K562 (cell line): ENCODE data around the gene SLC34A3. TPM values are rescaled to one million over a fixed set of nuclear protein-coding genes. Genes with fewer than 3 reads are reported as not detected.
A peak's percentile ranks its signal among the peaks of the same experiment; 100 is the strongest.

ENCODE experiments used
- CHD2 ChIP-seq: IDR thresholded peaks from 2 replicates; pipeline ENCODE4 v1.6.1; 2011; ENCODE audit warnings: low read depth, low read length
- COPS2 ChIP-seq: fragments of 450-650 bp; conservative IDR thresholded peaks from 2 replicates; pipeline ENCODE4 v1.6.1; 2016; ENCODE audit warnings: mild to moderate bottlenecking, moderate library complexity
- CSDE1 ChIP-seq, 2 experiments: fragments of 450-650 bp; IDR thresholded peaks; 2 replicates each; pipeline ENCODE4 v1.6.1; 2016; ENCODE audit warnings: mild to moderate bottlenecking in 1 of 2
- EGR1 ChIP-seq: fragments of 450-650 bp; conservative IDR thresholded peaks from 2 replicates; pipeline ENCODE4 v1.6.1; 2017; ENCODE audit warnings: mild to moderate bottlenecking
- EHMT2 ChIP-seq: fragments of 450-650 bp; IDR thresholded peaks from 2 replicates; pipeline ENCODE4 v1.6.1; 2018; ENCODE audit warnings: antibody characterized with exemption
- EP400 ChIP-seq: fragments of 450-650 bp; IDR thresholded peaks from 2 replicates; pipeline ENCODE4 v1.6.1; 2017; ENCODE audit warnings: antibody characterized with exemption, mild to moderate bottlenecking, moderate library complexity
- MAFG ChIP-seq: fragments of 450-650 bp; conservative IDR thresholded peaks from 2 replicates; pipeline ENCODE4 v1.6.1; 2016; ENCODE audit warnings: missing genetic modification characterization, missing compliant biosample characterization
- MTA3 ChIP-seq: fragments of 450-650 bp; formaldehyde crosslinking; IDR thresholded peaks from 2 replicates; pipeline ENCODE4 v1.6.1; 2017; ENCODE audit warnings: mild to moderate bottlenecking, borderline replicate concordance
- RBM17 ChIP-seq: fragments of 200-400 bp; formaldehyde crosslinking; IDR thresholded peaks from 2 replicates; pipeline ENCODE4 v1.6.1; 2017; ENCODE audit warnings: low read depth, mild to moderate bottlenecking, low read length, borderline replicate concordance
- SP1 ChIP-seq: sonication (generic); formaldehyde crosslinking; IDR thresholded peaks from 2 replicates; pipeline ENCODE4 v1.8.1; 2022; ENCODE audit warnings: mild to moderate bottlenecking, missing genetic modification reagents
- polyA plus RNA-seq, 8 experiments: library from polyadenylated mRNA; depleted of rRNA in 4 of 8; stranded (reverse) in 5 of 8; unstranded in 3 of 8; fragments of >200 nt; fragmentation: Nextera tagmentation in 2 of 8; fragmentation: Illumina TruSeq in 1 of 8; extraction: Ambion mirVana in 2 of 8; extraction: Trizol in 1 of 8; gene quantifications; 2 replicates each; pipeline versions ENCODE4 v1.2.1 to v1.2.3, GENCODE V29; 2011 to 2014; ENCODE audit warnings: inconsistent platforms in 1 of 8, missing spikeins in 1 of 8
- total RNA-seq, 7 experiments: library from RNA; depleted of rRNA in 6 of 7; stranded (reverse); fragments of >200 nt in 6 of 7; fragmentation: Illumina TruSeq in 2 of 7; extraction: Trizol in 2 of 7; gene quantifications; 2 replicates each; pipeline versions ENCODE4 v1.2.1 to v1.2.3, GENCODE V29; 2011 to 2021; ENCODE audit warnings: low replicate concordance in 1 of 7
- TF ChIP-seq, protein P1 (sequence below): fragments of 250-450 bp; sonication (Bioruptor Pico); IDR thresholded peaks from 2 replicates; pipeline ENCODE4 v1.5.0; 2021
- TF ChIP-seq, protein P2 (sequence below): fragments of 450-650 bp; IDR thresholded peaks from 2 replicates; pipeline ENCODE4 v1.6.1; 2017; ENCODE audit warnings: antibody characterized with exemption
- TF ChIP-seq, protein P3 (sequence below): sonication (generic); formaldehyde crosslinking; IDR thresholded peaks from 2 replicates; pipeline ENCODE4 v1.8.0; 2022; ENCODE audit warnings: missing genetic modification reagents, mild to moderate bottlenecking, moderate library complexity, borderline replicate concordance

The SLC34A3 gene
- total and polyA plus RNA-seq, 9 of the 15 experiments (the other 6 are each of a cell fraction or from before 2014, with no cell fraction given) = not detected

DNA sequence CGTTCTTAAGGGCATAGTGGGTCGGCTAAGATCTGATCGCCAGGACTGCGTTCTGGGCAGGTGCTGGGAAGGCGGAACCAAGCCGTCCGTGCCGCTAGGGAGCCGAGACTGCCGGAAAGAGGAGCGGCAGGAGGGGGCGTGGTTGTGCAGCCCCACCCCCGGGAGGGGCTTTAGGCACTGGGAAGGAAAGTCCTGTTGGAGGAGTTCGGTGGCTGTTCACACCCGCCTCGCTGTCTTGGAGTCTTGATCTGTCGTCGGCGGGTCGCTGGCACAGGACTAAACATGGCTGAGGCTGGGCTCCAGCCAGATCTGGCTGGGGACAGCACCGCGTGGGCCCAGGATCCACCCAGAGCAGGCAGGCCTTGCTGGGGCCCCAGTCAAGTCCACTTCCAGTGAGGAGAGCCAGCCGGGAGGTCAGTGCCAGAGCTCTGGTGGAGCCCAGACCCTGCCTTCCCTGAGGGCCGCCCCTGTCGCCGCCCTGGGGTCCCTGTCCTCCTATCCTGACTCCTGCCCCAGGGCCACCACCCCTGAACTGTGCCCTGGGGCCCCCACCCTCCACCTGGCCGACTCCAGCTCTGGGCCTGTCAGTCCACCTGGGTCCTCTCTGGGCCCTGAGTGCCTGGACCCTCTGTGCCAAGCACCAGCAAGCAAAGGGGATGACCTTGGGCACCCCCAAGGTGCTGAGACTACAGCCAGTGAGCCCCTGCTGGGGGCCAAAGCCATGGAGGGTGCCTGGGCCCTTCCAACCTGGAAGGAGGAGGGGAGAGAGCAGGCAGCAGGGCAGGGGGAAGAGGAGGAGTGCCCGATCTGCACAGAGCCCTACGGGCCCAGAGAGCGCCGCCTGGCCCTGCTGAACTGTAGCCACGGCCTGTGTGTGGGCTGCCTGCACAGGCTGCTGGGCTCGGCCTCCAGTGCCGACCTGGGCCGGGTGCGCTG, 13.2 kb upstream of the SLC34A3 start (continued):
- TF ChIP-seq EHMT2 (no peak), EP400 (peak; percentile 19; the same call in 1 of the 2 replicates), COPS2 (no peak), CHD2 (no peak), SP1 (CRISPR knock-in tag) (peak; percentile 69), MTA3 (peak; percentile 55; the same call in 1 of the 2 replicates), MAFG (tag) (no peak), RBM17 (no peak), CSDE1 (IDR thresholded peaks at IDR 0.05) (no peak), EGR1 (0 out of 2 replicates have a peak, but pooled peaks have one; percentile 25)
- TF ChIP-seq, protein P1, sequence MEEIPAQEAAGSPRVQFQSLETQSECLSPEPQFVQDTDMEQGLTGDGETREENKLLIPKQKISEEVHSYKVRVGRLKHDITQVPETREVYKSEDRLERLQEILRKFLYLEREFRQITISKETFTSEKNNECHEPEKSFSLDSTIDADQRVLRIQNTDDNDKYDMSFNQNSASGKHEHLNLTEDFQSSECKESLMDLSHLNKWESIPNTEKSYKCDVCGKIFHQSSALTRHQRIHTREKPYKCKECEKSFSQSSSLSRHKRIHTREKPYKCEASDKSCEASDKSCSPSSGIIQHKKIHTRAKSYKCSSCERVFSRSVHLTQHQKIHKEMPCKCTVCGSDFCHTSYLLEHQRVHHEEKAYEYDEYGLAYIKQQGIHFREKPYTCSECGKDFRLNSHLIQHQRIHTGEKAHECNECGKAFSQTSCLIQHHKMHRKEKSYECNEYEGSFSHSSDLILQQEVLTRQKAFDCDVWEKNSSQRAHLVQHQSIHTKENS (CRISPR knock-in tag) = no peak
- TF ChIP-seq, protein P2, sequence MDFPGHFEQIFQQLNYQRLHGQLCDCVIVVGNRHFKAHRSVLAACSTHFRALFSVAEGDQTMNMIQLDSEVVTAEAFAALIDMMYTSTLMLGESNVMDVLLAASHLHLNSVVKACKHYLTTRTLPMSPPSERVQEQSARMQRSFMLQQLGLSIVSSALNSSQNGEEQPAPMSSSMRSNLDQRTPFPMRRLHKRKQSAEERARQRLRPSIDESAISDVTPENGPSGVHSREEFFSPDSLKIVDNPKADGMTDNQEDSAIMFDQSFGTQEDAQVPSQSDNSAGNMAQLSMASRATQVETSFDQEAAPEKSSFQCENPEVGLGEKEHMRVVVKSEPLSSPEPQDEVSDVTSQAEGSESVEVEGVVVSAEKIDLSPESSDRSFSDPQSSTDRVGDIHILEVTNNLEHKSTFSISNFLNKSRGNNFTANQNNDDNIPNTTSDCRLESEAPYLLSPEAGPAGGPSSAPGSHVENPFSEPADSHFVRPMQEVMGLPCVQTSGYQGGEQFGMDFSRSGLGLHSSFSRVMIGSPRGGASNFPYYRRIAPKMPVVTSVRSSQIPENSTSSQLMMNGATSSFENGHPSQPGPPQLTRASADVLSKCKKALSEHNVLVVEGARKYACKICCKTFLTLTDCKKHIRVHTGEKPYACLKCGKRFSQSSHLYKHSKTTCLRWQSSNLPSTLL = no peak
- TF ChIP-seq, protein P3, sequence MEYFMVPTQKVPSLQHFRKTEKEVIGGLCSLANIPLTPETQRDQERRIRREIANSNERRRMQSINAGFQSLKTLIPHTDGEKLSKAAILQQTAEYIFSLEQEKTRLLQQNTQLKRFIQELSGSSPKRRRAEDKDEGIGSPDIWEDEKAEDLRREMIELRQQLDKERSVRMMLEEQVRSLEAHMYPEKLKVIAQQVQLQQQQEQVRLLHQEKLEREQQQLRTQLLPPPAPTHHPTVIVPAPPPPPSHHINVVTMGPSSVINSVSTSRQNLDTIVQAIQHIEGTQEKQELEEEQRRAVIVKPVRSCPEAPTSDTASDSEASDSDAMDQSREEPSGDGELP = peak; percentile 63
- TF ChIP-seq, all 486 proteins: peak for 65
